IPS-18a (cell line): ENCODE data around the gene FUNDC2.

ENCODE experiments used
- H3K27ac ChIP-seq: one replicate; pipeline ENCODE4 v1.5.1; 2013; ENCODE audit warnings: low read length
- H3K27me3 ChIP-seq: one replicate; pipeline ENCODE4 v1.6.1; 2013; ENCODE audit warnings: mild to moderate bottlenecking, low read length; ENCODE audit not compliant: control insufficient read depth, insufficient read depth
- H3K36me3 ChIP-seq: one replicate; pipeline ENCODE4 v1.6.1; 2013; ENCODE audit warnings: low read depth, low read length; ENCODE audit not compliant: control insufficient read depth
- H3K4me1 ChIP-seq: one replicate; pipeline ENCODE4 v1.6.1; 2013; ENCODE audit warnings: low read depth, low read length; ENCODE audit not compliant: control insufficient read depth
- H3K4me3 ChIP-seq: one replicate; pipeline ENCODE4 v1.5.1; 2013; ENCODE audit warnings: low read length
- H3K9ac ChIP-seq: one replicate; pipeline ENCODE4 v1.6.1; 2013; ENCODE audit warnings: mild to moderate bottlenecking, low read length, moderate library complexity
- H3K9me3 ChIP-seq: one replicate; pipeline ENCODE4 v1.6.1; 2013; ENCODE audit warnings: low read depth, low read length; ENCODE audit not compliant: control insufficient read depth

FUNDC2 gene

DNA sequence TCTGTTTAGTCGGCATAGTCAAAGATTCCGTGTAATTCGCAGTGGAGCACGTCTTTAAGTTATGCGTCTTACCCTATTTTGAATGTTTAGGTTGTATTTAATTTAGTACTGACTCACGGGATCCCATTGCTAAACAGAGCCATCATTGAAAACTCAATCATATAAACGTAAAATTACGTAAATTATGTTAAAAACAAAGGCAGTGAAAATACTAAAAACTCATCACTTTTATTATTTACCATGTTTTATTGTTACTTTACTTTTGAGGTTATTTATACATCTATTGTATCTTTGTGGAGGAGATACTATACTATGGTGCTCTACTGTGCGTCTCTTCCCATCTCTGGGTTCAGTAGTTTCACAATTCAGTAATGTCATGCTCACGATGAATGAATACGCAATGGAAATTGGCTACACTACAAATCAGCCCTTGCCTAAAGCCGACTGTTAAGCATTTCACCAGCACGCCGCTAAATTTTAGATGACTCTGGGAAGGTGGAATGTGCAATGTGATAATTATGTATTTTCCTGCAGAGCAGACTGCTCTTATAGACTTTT lies 944 bp downstream of the FUNDC2 start:
- Histone ChIP-seq H3K9ac (peak overlapping the region; percentile 94), H3K4me3 (peak overlapping the region; percentile 90), H3K27ac (peak overlapping the region; percentile 75), H3K4me1 (no peaks in the 10 kb centered on the region), H3K9me3 (peaks cover 7% of the 10 kb centered on the region), H3K27me3 (no peaks in the 10 kb centered on the region), H3K36me3 (no peaks in the 10 kb centered on the region)

GRCh38 chrX:155028129-155028528 lies 1.5 kb downstream of the FUNDC2 start:
- Histone ChIP-seq H3K9me3 (peaks cover 7% of the 10 kb centered on the region), H3K27ac (no peak overlapping the region), H3K4me1 (no peaks in the 10 kb centered on the region), H3K9ac (peak overlapping the region; percentile 94), H3K36me3 (no peaks in the 10 kb centered on the region), H3K4me3 (peak overlapping the region; percentile 90), H3K27me3 (no peaks in the 10 kb centered on the region)

DNA sequence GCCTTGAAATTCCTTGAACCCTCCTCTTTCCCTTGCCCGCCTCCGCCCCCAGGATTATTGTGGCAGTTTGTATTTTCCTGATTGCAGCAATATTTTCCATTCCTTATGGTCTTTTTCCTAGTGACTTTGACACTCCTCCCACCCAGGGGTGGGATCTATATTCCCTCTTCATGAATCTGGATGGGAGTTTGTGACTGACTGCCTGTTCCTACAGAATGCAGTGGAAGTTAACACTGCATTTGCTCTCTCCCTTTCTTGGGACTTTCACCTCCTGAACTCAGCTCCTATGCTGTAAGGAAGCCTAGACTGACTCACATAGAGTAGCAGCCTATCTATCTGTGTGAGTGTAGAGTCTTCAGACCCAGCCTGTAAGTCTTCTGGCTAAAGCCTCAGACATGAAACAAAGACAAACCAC lies 2.2 kb downstream of the FUNDC2 start:
- no peak overlapping the region for H3K27ac ChIP-seq
- no peaks in the 10 kb centered on the region for H3K4me1 ChIP-seq
- H3K4me3 ChIP-seq, result no peak overlapping the region
- H3K9me3 ChIP-seq, result peaks cover 11% of the 10 kb centered on the region
- H3K36me3 ChIP-seq, result peaks cover 5% of the 10 kb centered on the region
- H3K9ac ChIP-seq, result no peak overlapping the region
- no peaks in the 10 kb centered on the region for H3K27me3 ChIP-seq

GRCh38 chrX:155031657-155032056 lies 5.0 kb downstream of the FUNDC2 start:
- Histone ChIP-seq H3K4me3 (no peak overlapping the region), H3K36me3 (peaks cover 9% of the 10 kb centered on the region), H3K27me3 (no peaks in the 10 kb centered on the region), H3K27ac (no peak overlapping the region), H3K4me1 (no peaks in the 10 kb centered on the region), H3K9ac (no peak overlapping the region), H3K9me3 (peaks cover 35% of the 10 kb centered on the region)

DNA sequence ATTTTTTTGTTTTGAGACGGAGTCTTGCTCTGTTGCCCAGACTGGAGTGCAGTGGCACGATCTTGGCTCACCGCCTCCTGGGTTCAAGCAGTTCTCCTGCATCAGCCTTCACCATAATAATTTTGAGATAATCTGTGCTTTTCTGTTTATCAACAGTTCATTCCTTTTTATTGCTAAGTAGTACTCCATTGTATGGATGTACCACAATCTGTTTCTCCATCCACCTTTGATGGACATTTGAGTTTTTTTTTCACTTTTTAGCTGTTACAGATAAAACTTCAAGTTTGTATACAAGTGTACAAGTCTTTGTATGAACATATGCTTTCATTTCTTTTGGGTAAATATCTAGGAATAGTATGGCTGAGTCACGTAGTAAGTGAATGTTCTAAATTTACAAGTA lies 9.0 kb downstream of the FUNDC2 start:
- Histone ChIP-seq H3K4me3 (no peak overlapping the region), H3K9ac (no peak overlapping the region), H3K4me1 (no peaks in the 10 kb centered on the region), H3K27me3 (no peaks in the 10 kb centered on the region), H3K9me3 (peaks cover 37% of the 10 kb centered on the region), H3K27ac (no peak overlapping the region), H3K36me3 (peaks cover 9% of the 10 kb centered on the region)

GRCh38 chrX:155046129-155046810 lies 19.6 kb downstream of the FUNDC2 start:
- H3K4me1 ChIP-seq, result no peaks in the 10 kb centered on the region
- no peak overlapping the region for H3K27ac ChIP-seq
- no peaks in the 10 kb centered on the region for H3K36me3 ChIP-seq
- no peak overlapping the region for H3K4me3 ChIP-seq
- no peak overlapping the region for H3K9ac ChIP-seq
- no peaks in the 10 kb centered on the region for H3K27me3 ChIP-seq
- H3K9me3 ChIP-seq, result peaks cover 40% of the 10 kb centered on the region

DNA sequence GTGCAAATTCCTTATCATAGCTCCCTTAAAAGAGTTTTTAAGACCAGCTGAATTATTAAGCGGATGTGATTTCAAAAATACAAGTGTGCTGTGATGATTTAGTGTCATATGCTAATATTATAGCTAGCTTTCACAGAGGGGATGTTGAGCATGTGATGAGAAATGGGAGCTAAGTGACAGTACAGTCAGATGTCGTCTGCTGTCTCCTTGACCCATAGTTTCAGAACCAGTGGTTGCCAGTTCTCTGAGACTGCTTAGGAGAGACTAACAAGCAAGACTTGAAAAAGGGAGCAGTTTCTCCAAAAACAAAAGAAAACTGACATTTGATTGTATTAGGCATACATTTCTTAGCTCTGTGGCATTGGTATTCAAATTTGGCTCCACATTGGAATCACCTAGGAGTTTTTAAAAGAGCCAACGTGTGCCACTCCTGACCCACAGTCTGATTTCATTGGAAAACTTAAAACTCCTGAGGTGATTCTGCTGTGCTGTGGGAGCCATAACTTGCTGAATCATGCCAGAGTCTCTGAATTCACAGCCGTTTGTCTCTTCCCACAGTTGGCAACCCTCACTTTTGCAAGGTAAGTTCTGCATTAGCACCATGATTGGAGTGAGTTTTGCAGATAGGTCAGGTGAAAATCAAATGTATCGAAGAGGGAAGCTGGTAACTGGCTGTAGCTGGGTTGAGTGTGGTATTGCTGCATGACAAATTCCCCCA lies 20.3 kb downstream of the FUNDC2 start:
- Histone ChIP-seq H3K9ac (no peak overlapping the region), H3K27me3 (no peaks in the 10 kb centered on the region), H3K9me3 (peaks cover 44% of the 10 kb centered on the region), H3K4me1 (no peaks in the 10 kb centered on the region), H3K27ac (no peak overlapping the region), H3K36me3 (no peaks in the 10 kb centered on the region), H3K4me3 (no peak overlapping the region)

DNA sequence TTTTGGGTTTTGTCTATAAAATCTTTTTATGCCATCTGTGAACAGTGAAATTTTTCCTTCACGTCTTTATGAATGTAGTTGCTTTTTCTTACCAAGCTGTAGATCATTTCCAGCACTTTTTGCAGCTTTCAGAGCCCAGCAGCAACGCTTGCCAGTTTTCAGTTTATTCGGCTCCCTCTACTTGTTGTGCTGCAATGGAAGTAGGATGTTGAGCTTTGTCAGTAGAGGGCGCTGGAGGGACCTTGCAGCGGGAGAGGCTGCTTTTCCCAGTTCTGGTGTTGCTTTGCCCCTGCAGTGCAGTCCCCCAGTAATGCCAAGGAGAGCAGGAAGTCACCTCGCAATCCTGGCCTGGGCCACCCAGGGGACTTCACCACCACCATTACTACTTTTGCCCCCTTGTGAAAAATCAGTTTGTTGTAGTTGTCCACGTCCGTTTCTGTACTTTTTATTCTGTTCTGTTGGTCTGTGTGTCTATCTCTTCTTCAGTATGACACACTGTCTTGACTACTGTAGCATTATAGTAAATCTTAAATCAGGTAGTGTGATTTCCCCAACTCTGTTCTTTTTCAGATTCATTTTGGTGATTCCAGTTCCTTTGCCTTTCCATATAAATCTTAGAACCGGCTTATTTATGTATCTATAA lies 22.5 kb downstream of the FUNDC2 start:
- no peak overlapping the region for H3K27ac ChIP-seq
- H3K36me3 ChIP-seq, result no peaks in the 10 kb centered on the region
- H3K4me3 ChIP-seq, result no peak overlapping the region
- no peak overlapping the region for H3K9ac ChIP-seq
- H3K4me1 ChIP-seq, result no peaks in the 10 kb centered on the region
- no peaks in the 10 kb centered on the region for H3K27me3 ChIP-seq
- peaks cover 32% of the 10 kb centered on the region for H3K9me3 ChIP-seq

GRCh38 chrX:155052738-155053498 lies 26.3 kb downstream of the FUNDC2 start:
- H3K36me3 ChIP-seq, result peaks cover 3% of the 10 kb centered on the region
- H3K9ac ChIP-seq, result no peak overlapping the region
- peaks cover 29% of the 10 kb centered on the region for H3K9me3 ChIP-seq
- no peak overlapping the region for H3K4me3 ChIP-seq
- no peaks in the 10 kb centered on the region for H3K27me3 ChIP-seq
- no peaks in the 10 kb centered on the region for H3K4me1 ChIP-seq
- no peak overlapping the region for H3K27ac ChIP-seq

- Histone ChIP-seq H3K36me3 (peaks cover 3% of the 10 kb centered on the region), H3K27me3 (no peaks in the 10 kb centered on the region), H3K27ac (no peak overlapping the region), H3K4me1 (no peaks in the 10 kb centered on the region), H3K9me3 (peaks cover 29% of the 10 kb centered on the region), H3K9ac (no peak overlapping the region), H3K4me3 (no peak overlapping the region)
Measured at GRCh38 chrX:155053656-155054055, 27.0 kb downstream of the FUNDC2 start.

DNA sequence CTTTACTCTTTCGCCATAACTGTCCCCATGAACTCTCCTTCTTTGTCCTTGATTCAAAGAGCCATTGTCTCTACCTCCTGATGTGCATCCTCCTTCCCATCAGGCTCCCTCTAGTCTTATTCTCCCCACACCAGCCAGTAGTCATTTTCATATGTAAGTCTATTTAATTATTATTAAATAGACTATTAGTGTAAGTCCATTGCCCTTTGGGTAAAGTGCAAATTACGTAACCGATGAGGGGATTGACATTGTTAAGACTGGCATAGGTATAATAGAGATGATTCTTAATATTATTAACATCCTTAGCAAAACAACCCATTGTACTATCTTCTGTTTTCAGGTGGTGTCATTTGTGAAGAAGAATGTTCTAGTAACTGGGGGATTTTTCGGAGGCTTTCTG lies 27.6 kb downstream of the FUNDC2 start:
- peaks cover 3% of the 10 kb centered on the region for H3K36me3 ChIP-seq
- H3K4me1 ChIP-seq, result no peaks in the 10 kb centered on the region
- H3K9me3 ChIP-seq, result peaks cover 25% of the 10 kb centered on the region
- H3K27me3 ChIP-seq, result no peaks in the 10 kb centered on the region
- H3K9ac ChIP-seq, result no peak overlapping the region
- no peak overlapping the region for H3K4me3 ChIP-seq
- no peak overlapping the region for H3K27ac ChIP-seq
